ENCODE data around the gene ZNF516. TPM values are rescaled to one million over a fixed set of nuclear protein-coding genes. Genes with fewer than 3 reads are reported as not detected.

ZNF516 gene
- total and polyA plus RNA-seq, 2 of the 4 experiments (the other 2 are of a cell fraction), result 7.9 to 16.9 TPM

DNA sequence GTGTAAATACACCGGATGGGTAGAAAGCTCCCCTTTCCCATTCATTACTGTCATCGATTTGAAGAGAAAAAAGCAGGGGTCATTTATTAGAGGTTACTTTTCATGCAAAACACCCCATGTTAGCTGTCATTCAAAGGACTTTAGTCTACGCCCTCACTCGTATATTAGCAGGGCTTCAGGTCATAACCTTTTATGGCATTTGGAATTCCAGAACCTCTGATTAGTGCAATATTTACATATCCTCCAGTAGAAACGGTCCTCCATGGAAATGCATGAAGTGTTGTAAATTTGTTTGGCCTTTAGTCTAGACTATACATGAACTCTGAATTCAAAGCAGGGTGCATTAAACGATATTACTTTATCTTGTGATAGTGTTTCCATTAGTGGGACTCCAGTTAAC, 180.5 kb downstream of the ZNF516 start:
- POLR2A ChIA-PET (ENCODE audit: unreplicated experiment), result no interaction called here
- BruUV-seq (replicated peaks), result no TSS peak
- dilution Hi-C loops (cut with HindIII; ENCODE audit: low sequenced_read_pairs, unreplicated experiment), result no loop called here
- Histone ChIP-seq H3K9me3 (ENCODE audit: control insufficient read depth, insufficient read depth, low read length) (no peaks in the 10 kb centered on the region), H2AFZ (replicated peaks; ENCODE audit: low read length, poor library complexity) (no peak overlapping the region), H4K5ac (ENCODE audit: low read depth, low read length) (no peak overlapping the region), H3K36me3 (ENCODE audit: control insufficient read depth, insufficient read depth, low read length) (no peaks in the 10 kb centered on the region), H2BK20ac (ENCODE audit: low read depth, low read length) (no peak overlapping the region), H3K56ac (ENCODE audit: extremely low read depth, insufficient read depth, low read length) (no peak overlapping the region), H2AK9ac (replicated peaks; ENCODE audit: low read depth, low read length, poor library complexity) (no peak overlapping the region), H4K8ac (ENCODE audit: low read depth in 2 of 2, low read length in 2 of 2) (no peak overlapping the region), H4K91ac (ENCODE audit: insufficient read depth, low read depth, low read length) (no peak overlapping the region), H2BK15ac (ENCODE audit: low read depth, low read length) (no peak overlapping the region), H3K18ac (ENCODE audit: low read depth, low read length) (no peak overlapping the region), H3K4me3 (ENCODE audit: insufficient read depth, low read depth, low read length) (no peak overlapping the region), H3K4me1 (ENCODE audit: control insufficient read depth, insufficient read depth, low read length) (no peaks in the 10 kb centered on the region), H3K9ac (ENCODE audit: low read depth, low read length) (no peak overlapping the region), H3K4me2 (ENCODE audit: low read depth, low read length) (no peak overlapping the region), H3K23ac (ENCODE audit: low read depth, low read length) (no peak overlapping the region), H3K27me3 (ENCODE audit: control insufficient read depth, insufficient read depth, low read length) (peaks cover 5% of the 10 kb centered on the region), H3K4ac (ENCODE audit: low read depth, low read length) (no peak overlapping the region), H4K20me1 (ENCODE audit: insufficient read depth, low read length) (no peaks in the 10 kb centered on the region), H3K27ac (ENCODE audit: insufficient read depth, low read length) (no peak overlapping the region), H3K79me1 (ENCODE audit: low read depth in 1 of 2, low read length in 2 of 2) (no peaks in the 10 kb centered on the region), H2BK120ac (ENCODE audit: low read depth, low read length) (no peak overlapping the region), H2BK5ac (ENCODE audit: low read depth, low read length, poor library complexity, severe bottlenecking) (no peak overlapping the region), H2AK5ac (ENCODE audit: low read depth, low read length) (no peak overlapping the region), H3K9me1 (ENCODE audit: insufficient read depth, low read length) (no peaks in the 10 kb centered on the region), H3K14ac (replicated peaks; ENCODE audit: low read depth, low read length) (no peak overlapping the region)
- WGBS, 2 experiments (ENCODE audit: extremely low coverage in 2 of 2, insufficient read length in 1 of 2), result no CpG with 5 or more reads among the region's 6 CpGs
- ATAC-seq (ENCODE audit: low read depth) (no peak), DNase-seq (no peak)
- CTCF ChIA-PET, result no interaction called here
- in situ Hi-C loops (cut with MboI; ENCODE audit: low sequenced_read_pairs), result no loop called here
- TF ChIP-seq MAFK (IDR thresholded peaks at IDR 0.05; ENCODE audit: low read depth, low read length) (no peak), CEBPB (IDR thresholded peaks at IDR 0.05; ENCODE audit: low read depth, low read length) (no peak), RFX5 (IDR thresholded peaks at IDR 0.05; ENCODE audit: low read depth, low read length) (no peak), CHD1 (IDR thresholded peaks at IDR 0.05; ENCODE audit: low read depth, low read length) (no peak), NFE2L2 (IDR thresholded peaks at IDR 0.05; ENCODE audit: low read depth, low read length) (no peak), MXI1 (IDR thresholded peaks at IDR 0.05; ENCODE audit: borderline replicate concordance, low read depth, low read length) (no peak), RAD21 (IDR thresholded peaks at IDR 0.05; ENCODE audit: low read length) (no peak), BHLHE40 (IDR thresholded peaks at IDR 0.05; ENCODE audit: low read depth, low read length) (no peak), RCOR1 (IDR thresholded peaks at IDR 0.05; ENCODE audit: insufficient replicate concordance, low read length) (no peak), MAZ (IDR thresholded peaks at IDR 0.05; ENCODE audit: borderline replicate concordance, low read depth, low read length) (no peak), SMC3 (IDR thresholded peaks at IDR 0.05; ENCODE audit: low read depth, low read length) (no peak), FOS (IDR thresholded peaks at IDR 0.05; ENCODE audit: low read depth, low read length) (no peak)
- TF ChIP-seq, protein P1, sequence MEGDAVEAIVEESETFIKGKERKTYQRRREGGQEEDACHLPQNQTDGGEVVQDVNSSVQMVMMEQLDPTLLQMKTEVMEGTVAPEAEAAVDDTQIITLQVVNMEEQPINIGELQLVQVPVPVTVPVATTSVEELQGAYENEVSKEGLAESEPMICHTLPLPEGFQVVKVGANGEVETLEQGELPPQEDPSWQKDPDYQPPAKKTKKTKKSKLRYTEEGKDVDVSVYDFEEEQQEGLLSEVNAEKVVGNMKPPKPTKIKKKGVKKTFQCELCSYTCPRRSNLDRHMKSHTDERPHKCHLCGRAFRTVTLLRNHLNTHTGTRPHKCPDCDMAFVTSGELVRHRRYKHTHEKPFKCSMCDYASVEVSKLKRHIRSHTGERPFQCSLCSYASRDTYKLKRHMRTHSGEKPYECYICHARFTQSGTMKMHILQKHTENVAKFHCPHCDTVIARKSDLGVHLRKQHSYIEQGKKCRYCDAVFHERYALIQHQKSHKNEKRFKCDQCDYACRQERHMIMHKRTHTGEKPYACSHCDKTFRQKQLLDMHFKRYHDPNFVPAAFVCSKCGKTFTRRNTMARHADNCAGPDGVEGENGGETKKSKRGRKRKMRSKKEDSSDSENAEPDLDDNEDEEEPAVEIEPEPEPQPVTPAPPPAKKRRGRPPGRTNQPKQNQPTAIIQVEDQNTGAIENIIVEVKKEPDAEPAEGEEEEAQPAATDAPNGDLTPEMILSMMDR (conservative IDR thresholded peaks at IDR 0.05; ENCODE audit: low read depth, low read length), result no peak
- TF ChIP-seq, protein P2, sequence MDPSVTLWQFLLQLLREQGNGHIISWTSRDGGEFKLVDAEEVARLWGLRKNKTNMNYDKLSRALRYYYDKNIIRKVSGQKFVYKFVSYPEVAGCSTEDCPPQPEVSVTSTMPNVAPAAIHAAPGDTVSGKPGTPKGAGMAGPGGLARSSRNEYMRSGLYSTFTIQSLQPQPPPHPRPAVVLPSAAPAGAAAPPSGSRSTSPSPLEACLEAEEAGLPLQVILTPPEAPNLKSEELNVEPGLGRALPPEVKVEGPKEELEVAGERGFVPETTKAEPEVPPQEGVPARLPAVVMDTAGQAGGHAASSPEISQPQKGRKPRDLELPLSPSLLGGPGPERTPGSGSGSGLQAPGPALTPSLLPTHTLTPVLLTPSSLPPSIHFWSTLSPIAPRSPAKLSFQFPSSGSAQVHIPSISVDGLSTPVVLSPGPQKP (IDR thresholded peaks at IDR 0.05; ENCODE audit: borderline replicate concordance, low read depth, low read length), result no peak
- intact Hi-C loops (cut with micrococcal nuclease), result no loop called here
